IMR-90 (cell line): ENCODE measurements around the gene CAPN8. TPM values are rescaled to one million over a fixed set of nuclear protein-coding genes. Genes with fewer than 3 reads are reported as not detected.

Source experiments
- ATAC-seq: fragments of 200-7000 bp; cut with Tn5 transposase; 2 replicates; pipeline ENCODE4 v1.9.1; 2020; ENCODE audit warnings: low read depth, mild to moderate bottlenecking, moderate library complexity
- BruUV-seq: library from RNA; stranded (reverse); fragments of 400-500 nt; replicated peaks from 2 replicates; lab custom pipeline; 2021; lab: Mats Ljungman, UMichigan
- CTCF ChIA-PET: fragments of 300-600 bp; formaldehyde crosslinking; extraction: SDS; loops from one replicate; lab custom pipeline; 2021; ENCODE audit warnings: antibody characterized with exemption; lab: Yijun Ruan, JAX
- POLR2A ChIA-PET: fragments of 300-600 bp; sonication (Branson Sonifier 250); formaldehyde crosslinking; loops from one replicate; lab custom pipeline; 2022; ENCODE audit warnings: antibody characterized with exemption; ENCODE audit not compliant: unreplicated experiment; lab: Charles Lee
- DNase-seq: peaks from one replicate; pipeline ENCODE4 v3.0.0; 2013
- H2AFZ ChIP-seq: replicated peaks from 2 replicates; pipeline ENCODE3; 2013; ENCODE audit warnings: low read length, mild to moderate bottlenecking; ENCODE audit not compliant: poor library complexity
- H2AK5ac ChIP-seq: 2 replicates; pipeline ENCODE4 v1.6.1; 2013; ENCODE audit warnings: low read depth, low read length, inconsistent platforms
- H2AK9ac ChIP-seq: replicated peaks from 2 replicates; pipeline ENCODE3; 2013; ENCODE audit warnings: mild to moderate bottlenecking, low read depth, low read length, moderate library complexity; ENCODE audit not compliant: poor library complexity
- H2BK120ac ChIP-seq: 2 replicates; pipeline ENCODE4 v1.6.1; 2013; ENCODE audit warnings: low read depth, low read length, inconsistent platforms
- H2BK15ac ChIP-seq: 3 replicates; pipeline ENCODE4 v1.6.1; 2013; ENCODE audit warnings: low read depth, low read length, inconsistent platforms
- H2BK20ac ChIP-seq: 2 replicates; pipeline ENCODE4 v1.6.1; 2013; ENCODE audit warnings: low read depth, mild to moderate bottlenecking, inconsistent platforms, low read length, moderate library complexity
- H2BK5ac ChIP-seq: 2 replicates; pipeline ENCODE4 v1.6.1; 2013; ENCODE audit warnings: mild to moderate bottlenecking, low read depth, low read length, inconsistent platforms; ENCODE audit not compliant: poor library complexity, severe bottlenecking
- H3K14ac ChIP-seq: replicated peaks from 2 replicates; pipeline ENCODE4 v1.6.1; 2013; ENCODE audit warnings: low read depth, low read length, inconsistent platforms
- H3K18ac ChIP-seq: 2 replicates; pipeline ENCODE4 v1.6.1; 2013; ENCODE audit warnings: low read depth, low read length, control low read depth
- H3K23ac ChIP-seq: 2 replicates; pipeline ENCODE4 v1.6.1; 2013; ENCODE audit warnings: low read depth, low read length, inconsistent platforms
- H3K27ac ChIP-seq: 2 replicates; pipeline ENCODE4 v1.5.1; 2013; ENCODE audit warnings: mild to moderate bottlenecking, control low read depth, low read length; ENCODE audit not compliant: insufficient read depth
- H3K27me3 ChIP-seq: 2 replicates; pipeline ENCODE4 v1.6.1; 2013; ENCODE audit warnings: low read length; ENCODE audit not compliant: control insufficient read depth, insufficient read depth
- H3K36me3 ChIP-seq: 2 replicates; pipeline ENCODE4 v1.6.1; 2013; ENCODE audit warnings: low read length, mixed read lengths; ENCODE audit not compliant: control insufficient read depth, insufficient read depth
- H3K4ac ChIP-seq: 2 replicates; pipeline ENCODE4 v1.6.1; 2013; ENCODE audit warnings: low read depth, low read length, inconsistent platforms
- H3K4me1 ChIP-seq: 2 replicates; pipeline ENCODE4 v1.6.1; 2013; ENCODE audit warnings: low read length, mixed read lengths; ENCODE audit not compliant: control insufficient read depth, insufficient read depth
- H3K4me2 ChIP-seq: 2 replicates; pipeline ENCODE4 v1.6.1; 2013; ENCODE audit warnings: low read depth, mild to moderate bottlenecking, control low read depth, low read length, moderate library complexity
- H3K4me3 ChIP-seq: 2 replicates; pipeline ENCODE4 v1.5.1; 2013; ENCODE audit warnings: low read depth, mild to moderate bottlenecking, control low read depth, low read length, moderate library complexity; ENCODE audit not compliant: insufficient read depth
- H3K56ac ChIP-seq: 2 replicates; pipeline ENCODE4 v1.6.1; 2013; ENCODE audit warnings: low read length, inconsistent platforms; ENCODE audit not compliant: insufficient read depth; ENCODE audit errors: extremely low read depth
- H3K79me1 ChIP-seq, 2 experiments: 2 replicates each; pipeline ENCODE4 v1.6.1; 2013; ENCODE audit warnings: low read length in 2 of 2, inconsistent platforms in 1 of 2, low read depth in 1 of 2
- H3K9ac ChIP-seq: 2 replicates; pipeline ENCODE4 v1.6.1; 2013; ENCODE audit warnings: low read depth, low read length, control low read depth
- H3K9me1 ChIP-seq: 2 replicates; pipeline ENCODE4 v1.6.1; 2013; ENCODE audit warnings: low read length, inconsistent platforms; ENCODE audit not compliant: insufficient read depth
- H3K9me3 ChIP-seq: 2 replicates; pipeline ENCODE4 v1.6.1; 2013; ENCODE audit warnings: low read length; ENCODE audit not compliant: control insufficient read depth, insufficient read depth
- H4K20me1 ChIP-seq: 2 replicates; pipeline ENCODE4 v1.6.1; 2013; ENCODE audit warnings: low read length, inconsistent platforms; ENCODE audit not compliant: insufficient read depth
- H4K5ac ChIP-seq: 2 replicates; pipeline ENCODE4 v1.6.1; 2013; ENCODE audit warnings: mild to moderate bottlenecking, low read depth, low read length, control low read depth
- H4K8ac ChIP-seq, 2 experiments: 2 replicates each; pipeline ENCODE4 v1.6.1; 2013; ENCODE audit warnings: low read depth in 2 of 2, low read length in 2 of 2, control low read depth in 1 of 2, inconsistent platforms in 1 of 2
- H4K91ac ChIP-seq: 2 replicates; pipeline ENCODE4 v1.6.1; 2013; ENCODE audit warnings: low read depth, low read length, inconsistent platforms; ENCODE audit not compliant: insufficient read depth
- BHLHE40 ChIP-seq: fragments of 150-350 bp; IDR thresholded peaks from 2 replicates; pipeline ENCODE4 v1.6.1; 2016; ENCODE audit warnings: mild to moderate bottlenecking, low read depth, low read length
- CEBPB ChIP-seq: IDR thresholded peaks from 2 replicates; pipeline ENCODE4 v1.6.1; 2012; ENCODE audit warnings: low read depth, low read length, improper control_type of control experiment
- CHD1 ChIP-seq: IDR thresholded peaks from 2 replicates; pipeline ENCODE4 v1.6.1; 2012; ENCODE audit warnings: low read depth, low read length, improper control_type of control experiment
- CTCF ChIP-seq: conservative IDR thresholded peaks from 2 replicates; pipeline ENCODE4 v1.5.1; 2012; ENCODE audit warnings: mild to moderate bottlenecking, low read depth, low read length, improper control_type of control experiment
- ELK1 ChIP-seq: fragments of 150-350 bp; IDR thresholded peaks from 2 replicates; pipeline ENCODE4 v1.6.1; 2016; ENCODE audit warnings: low read depth, mild to moderate bottlenecking, low read length, moderate library complexity, borderline replicate concordance
- FOS ChIP-seq: fragments of 150-350 bp; IDR thresholded peaks from 2 replicates; pipeline ENCODE4 v1.6.1; 2016; ENCODE audit warnings: low read depth, low read length
- MAFK ChIP-seq: IDR thresholded peaks from 2 replicates; pipeline ENCODE4 v1.6.1; 2012; ENCODE audit warnings: low read depth, low read length, improper control_type of control experiment
- MAZ ChIP-seq: IDR thresholded peaks from 2 replicates; pipeline ENCODE4 v1.6.1; 2012; ENCODE audit warnings: low read depth, mild to moderate bottlenecking, low read length, improper control_type of control experiment, moderate library complexity, borderline replicate concordance
- MXI1 ChIP-seq: IDR thresholded peaks from 2 replicates; pipeline ENCODE4 v1.6.1; 2012; ENCODE audit warnings: low read depth, mild to moderate bottlenecking, low read length, moderate library complexity, borderline replicate concordance
- NFE2L2 ChIP-seq: fragments of 150-350 bp; IDR thresholded peaks from 2 replicates; pipeline ENCODE4 v1.6.1; 2016; ENCODE audit warnings: low read depth, mild to moderate bottlenecking, low read length
- POLR2A ChIP-seq: IDR thresholded peaks from 2 replicates; pipeline ENCODE4 v1.6.1; 2012; ENCODE audit warnings: mild to moderate bottlenecking, low read depth, low read length
- RAD21 ChIP-seq: IDR thresholded peaks from 2 replicates; pipeline ENCODE4 v1.6.1; 2012; ENCODE audit warnings: low read length, improper control_type of control experiment
- RCOR1 ChIP-seq: IDR thresholded peaks from 2 replicates; pipeline ENCODE4 v1.6.1; 2012; ENCODE audit warnings: mild to moderate bottlenecking, low read length, improper control_type of control experiment; ENCODE audit not compliant: insufficient replicate concordance
- RFX5 ChIP-seq: IDR thresholded peaks from 2 replicates; pipeline ENCODE4 v1.8.0; 2012; ENCODE audit warnings: low read depth, mild to moderate bottlenecking, low read length, moderate library complexity
- SMC3 ChIP-seq: fragments of 150-350 bp; IDR thresholded peaks from 2 replicates; pipeline ENCODE4 v1.6.1; 2016; ENCODE audit warnings: low read depth, mild to moderate bottlenecking, antibody characterized with exemption, low read length, moderate library complexity
- USF2 ChIP-seq: fragments of 150-350 bp; IDR thresholded peaks from 2 replicates; pipeline ENCODE4 v1.6.1; 2017; ENCODE audit warnings: mild to moderate bottlenecking, antibody characterized with exemption, low read length, low read depth
- WGBS, 2 experiments: methylation state at CpG; one replicate each; pipeline versions ENCODE4 v1.1.5 to v1.1.7; 2013; ENCODE audit warnings: missing lambda C conversion rate in 2 of 2; ENCODE audit not compliant: insufficient read length in 1 of 2; ENCODE audit errors: extremely low coverage in 2 of 2; 5-methylcytosine and 5-hydroxymethylcytosine counted together
- dilution Hi-C: fragments of 300-500 bp; cut with HindIII; formaldehyde crosslinking; loops from one replicate; pipeline ENCODE4 v1.14.3; 2018; ENCODE audit warnings: low sequenced_read_pairs; ENCODE audit not compliant: unreplicated experiment
- in situ Hi-C: fragments of 300-500 bp; cut with MboI; formaldehyde crosslinking; loops from 3 replicates; pipeline ENCODE4 v1.14.3; 2019; ENCODE audit warnings: low sequenced_read_pairs, inconsistent platforms, mixed read lengths
- intact Hi-C: fragments of 100-400 bp; cut with micrococcal nuclease; formaldehyde crosslinking; loops from 2 replicates; pipeline ENCODE4 v1.10.0; 2022
- polyA plus RNA-seq, 3 experiments: library from polyadenylated mRNA; depleted of rRNA; stranded (reverse); fragments of >200 nt; gene quantifications; 2 replicates each; pipeline ENCODE4 v1.2.3, GENCODE V29; 2012; ENCODE audit warnings: low replicate concordance in 1 of 3
- total RNA-seq: library from RNA; depleted of rRNA; stranded (reverse); fragments of >200 nt; gene quantifications from 2 replicates; pipeline ENCODE4 v1.2.3, GENCODE V29; 2012

CAPN8 gene
- total and polyA plus RNA-seq, 2 of the 4 experiments (the other 2 are of a cell fraction) = not detected

GRCh38 chr1:223618680-223619079 is 46.8 kb downstream of the CAPN8 start:
- Histone ChIP-seq H4K91ac (no peak overlapping the region), H3K56ac (no peak overlapping the region), H3K9ac (no peak overlapping the region), H3K9me3 (no peaks in the 10 kb centered on the region), H2AK9ac (no peak overlapping the region), H2BK20ac (no peak overlapping the region), H3K4ac (no peak overlapping the region), H3K27me3 (peaks cover 18% of the 10 kb centered on the region), H2BK15ac (no peak overlapping the region), H4K20me1 (no peaks in the 10 kb centered on the region), H3K9me1 (no peaks in the 10 kb centered on the region), H2BK5ac (no peak overlapping the region), H3K4me1 (no peaks in the 10 kb centered on the region), H3K27ac (no peak overlapping the region), H2AFZ (no peak overlapping the region), H3K4me3 (no peak overlapping the region), H3K23ac (no peak overlapping the region), H4K8ac (no peak overlapping the region), H2BK120ac (no peak overlapping the region), H3K18ac (no peak overlapping the region), H3K14ac (no peak overlapping the region), H2AK5ac (no peak overlapping the region), H3K36me3 (no peaks in the 10 kb centered on the region), H3K4me2 (no peak overlapping the region), H3K79me1 (no peaks in the 10 kb centered on the region), H4K5ac (no peak overlapping the region)
- DNase-seq = no peak
- ChIA-PET CTCF (interaction anchor here (1.5 kb wide), 1 partner anchor 485 kb away, joined by 3 read pairs; no protein-coding TSS in a partner anchor), POLR2A (no interaction called here)
- BruUV-seq = no TSS peak
- in situ Hi-C loops = no loop called here
- no peak for ATAC-seq
- no peak for TF ChIP-seq USF2
- no peak for TF ChIP-seq RAD21
- no peak for TF ChIP-seq RCOR1
- TF ChIP-seq ELK1 = no peak
- no peak for TF ChIP-seq RFX5
- TF ChIP-seq CEBPB = no peak
- no peak for TF ChIP-seq MAFK
- TF ChIP-seq MAZ = no peak
- TF ChIP-seq CHD1 = no peak
- no peak for TF ChIP-seq MXI1
- no peak for TF ChIP-seq CTCF
- no peak for TF ChIP-seq POLR2A
- no peak for TF ChIP-seq BHLHE40
- TF ChIP-seq NFE2L2 = no peak
- TF ChIP-seq FOS = no peak
- TF ChIP-seq SMC3 = no peak
- WGBS, 2 experiments = no CpG with 5 or more reads among the region's 5 CpGs
- intact Hi-C loops = no loop called here
- dilution Hi-C loops = no loop called here
